H9 (cell line): ENCODE results near the gene CYP2C19. TPM values are rescaled to one million over a fixed set of nuclear protein-coding genes. Genes with fewer than 3 reads are reported as not detected.

ENCODE experiments used
- DNase-seq: peaks from one replicate; pipeline ENCODE4 v3.0.0-alpha.2; 2017
- H2AFZ ChIP-seq: one replicate; pipeline ENCODE4 v1.6.1; 2013; ENCODE audit warnings: mild to moderate bottlenecking, low read length, control low read depth, moderate library complexity
- H2AK5ac ChIP-seq: 2 replicates; pipeline ENCODE4 v1.6.1; 2013; ENCODE audit warnings: low read length, control low read depth, mixed read lengths; ENCODE audit not compliant: insufficient read length
- H2BK120ac ChIP-seq: one replicate; pipeline ENCODE4 v1.6.1; 2013; ENCODE audit warnings: low read depth, mild to moderate bottlenecking, low read length, control low read depth, inconsistent platforms; ENCODE audit not compliant: poor library complexity, severe bottlenecking
- H2BK12ac ChIP-seq: 2 replicates; pipeline ENCODE4 v1.6.1; 2013; ENCODE audit warnings: low read length, control low read depth, mixed read lengths, low read depth; ENCODE audit not compliant: insufficient read length
- H2BK15ac ChIP-seq: 2 replicates; pipeline ENCODE4 v1.6.1; 2013; ENCODE audit warnings: low read depth, low read length, control low read depth
- H2BK20ac ChIP-seq: one replicate; pipeline ENCODE4 v1.6.1; 2013; ENCODE audit warnings: low read depth, mild to moderate bottlenecking, low read length, control low read depth, inconsistent platforms; ENCODE audit not compliant: poor library complexity, severe bottlenecking
- H2BK5ac ChIP-seq: 2 replicates; pipeline ENCODE4 v1.6.1; 2013; ENCODE audit warnings: low read length, control low read depth, mixed read lengths; ENCODE audit not compliant: insufficient read length
- H3K14ac ChIP-seq: 2 replicates; pipeline ENCODE4 v1.6.1; 2013; ENCODE audit warnings: low read length, control low read depth; ENCODE audit not compliant: insufficient read depth
- H3K18ac ChIP-seq: 2 replicates; pipeline ENCODE4 v1.6.1; 2013; ENCODE audit warnings: low read depth, mild to moderate bottlenecking, mixed read lengths, low read length, control low read depth; ENCODE audit not compliant: insufficient read length
- H3K23ac ChIP-seq: 2 replicates; pipeline ENCODE4 v1.6.1; 2013; ENCODE audit warnings: low read length, control low read depth, mixed read lengths, low read depth; ENCODE audit not compliant: insufficient read length
- H3K23me2 ChIP-seq: 2 replicates; pipeline ENCODE4 v1.6.1; 2013; ENCODE audit warnings: low read depth, mild to moderate bottlenecking, mixed read lengths, low read length, control low read depth; ENCODE audit not compliant: insufficient read length, poor library complexity, severe bottlenecking
- H3K27ac ChIP-seq: 2 replicates; pipeline ENCODE4 v1.5.1; 2013; ENCODE audit warnings: low read length, control low read depth, mixed read lengths, low read depth; ENCODE audit not compliant: insufficient read length
- H3K27me3 ChIP-seq: 2 replicates; pipeline ENCODE4 v1.6.1; 2013; ENCODE audit warnings: low read length, control low read depth, inconsistent platforms; ENCODE audit not compliant: insufficient read depth
- H3K4ac ChIP-seq: 2 replicates; pipeline ENCODE4 v1.6.1; 2013; ENCODE audit warnings: low read depth, mild to moderate bottlenecking, control low read depth, inconsistent platforms, low read length, moderate library complexity
- H3K4me1 ChIP-seq: 2 replicates; pipeline ENCODE4 v1.6.1; 2013; ENCODE audit warnings: low read length, control low read depth, inconsistent platforms; ENCODE audit not compliant: insufficient read depth
- H3K4me2 ChIP-seq: 2 replicates; pipeline ENCODE4 v1.6.1; 2013; ENCODE audit warnings: low read length, control low read depth, mixed read lengths; ENCODE audit not compliant: insufficient read length, insufficient read depth
- H3K56ac ChIP-seq: 2 replicates; pipeline ENCODE4 v1.6.1; 2013; ENCODE audit warnings: low read depth, mild to moderate bottlenecking, mixed read lengths, low read length, control low read depth; ENCODE audit not compliant: insufficient read length
- H3K79me1 ChIP-seq: 2 replicates; pipeline ENCODE4 v1.6.1; 2013; ENCODE audit warnings: low read depth, mild to moderate bottlenecking, moderate library complexity, low read length, control low read depth, inconsistent platforms; ENCODE audit not compliant: insufficient read depth, poor library complexity, severe bottlenecking
- H3K79me2 ChIP-seq: 2 replicates; pipeline ENCODE4 v1.6.1; 2013; ENCODE audit warnings: low read length, control low read depth, inconsistent platforms; ENCODE audit not compliant: insufficient read depth
- H3K9ac ChIP-seq: 2 replicates; pipeline ENCODE4 v1.6.1; 2013; ENCODE audit warnings: low read length, control low read depth, mixed read lengths; ENCODE audit not compliant: insufficient read length; ENCODE audit errors: extremely low read depth
- H3K9me3 ChIP-seq: one replicate; pipeline ENCODE4 v1.6.1; 2013; ENCODE audit warnings: low read depth, low read length, inconsistent platforms; ENCODE audit not compliant: control insufficient read depth
- H3T11ph ChIP-seq: one replicate; pipeline ENCODE4 v1.6.1; 2013; ENCODE audit warnings: mild to moderate bottlenecking, low read length, control low read depth, inconsistent platforms
- H4K20me1 ChIP-seq: one replicate; pipeline ENCODE4 v1.6.1; 2013; ENCODE audit not compliant: control insufficient read depth, insufficient read length, insufficient read depth
- H4K5ac ChIP-seq: 2 replicates; pipeline ENCODE4 v1.6.1; 2013; ENCODE audit warnings: low read depth, mild to moderate bottlenecking, mixed read lengths, low read length, control low read depth; ENCODE audit not compliant: insufficient read length
- H4K8ac ChIP-seq: replicated peaks from 2 replicates; pipeline ENCODE4 v1.6.1; 2013; ENCODE audit warnings: low read length, control low read depth, mixed read lengths, low read depth; ENCODE audit not compliant: insufficient read length
- H4K91ac ChIP-seq: 2 replicates; pipeline ENCODE4 v1.6.1; 2013; ENCODE audit warnings: low read depth, mild to moderate bottlenecking, moderate library complexity, mixed read lengths, low read length, control low read depth; ENCODE audit not compliant: insufficient read length
- H3K27ac Mint-ChIP-seq, 3 experiments: 2 replicates in 2 of 3; 3 replicates in 1 of 3; pipeline ENCODE4 v1.8.0; 2020 to 2021; ENCODE audit warnings: mixed read lengths in 3 of 3, mild to moderate bottlenecking in 1 of 3, moderate library complexity in 1 of 3
- H3K27me3 Mint-ChIP-seq: 2 replicates; pipeline ENCODE4 v1.8.0; 2021; ENCODE audit warnings: low read depth, mild to moderate bottlenecking, moderate library complexity, mixed read lengths
- H3K36me3 Mint-ChIP-seq, 3 experiments: 2 replicates in 2 of 3; 3 replicates in 1 of 3; pipeline ENCODE4 v1.8.0; 2020 to 2021; ENCODE audit warnings: low read depth in 3 of 3, mixed read lengths in 3 of 3; ENCODE audit not compliant: insufficient read depth in 1 of 3
- H3K4me1 Mint-ChIP-seq, 2 experiments: 2 replicates each; pipeline ENCODE4 v1.8.0; 2020; ENCODE audit warnings: mixed read lengths in 2 of 2
- H3K4me3 Mint-ChIP-seq, 2 experiments: 2 replicates in 1 of 2; 3 replicates in 1 of 2; pipeline ENCODE4 v1.8.0; 2020 to 2021; ENCODE audit warnings: mild to moderate bottlenecking in 2 of 2, mixed read lengths in 2 of 2, moderate library complexity in 1 of 2
- H3K9me3 Mint-ChIP-seq, 2 experiments: 2 replicates in 1 of 2; 3 replicates in 1 of 2; pipeline ENCODE4 v1.8.0; 2020; ENCODE audit warnings: mild to moderate bottlenecking in 2 of 2, mixed read lengths in 2 of 2, moderate library complexity in 1 of 2
- CTCF ChIP-seq: fragments of 200-600 bp; sonication (generic); conservative IDR thresholded peaks from 3 replicates; pipeline ENCODE4 v1.8.0; 2021; ENCODE audit warnings: antibody characterized with exemption, mild to moderate bottlenecking
- whole genome bisulfite sequencing: extraction: QIAGEN DNeasy Blood & Tissue Kit; methylation state at CpG from one replicate; pipeline ENCODE4 v1.1.7; 2013; ENCODE audit warnings: missing lambda C conversion rate, low lambda C conversion rate, mixed read lengths; ENCODE audit not compliant: insufficient read length; ENCODE audit errors: extremely low coverage; 5-methylcytosine and 5-hydroxymethylcytosine counted together
- total RNA-seq: library from RNA; stranded (reverse); gene quantifications from 2 replicates; pipeline ENCODE4 v1.2.1, GENCODE V29; 2021

Gene CYP2C19
- total RNA-seq, 1 experiment from 2014 or later, result not detected

GRCh38 chr10:94777886-94778458 lies 15.5 kb downstream of the CYP2C19 start:
- H4K8ac ChIP-seq, result no peak overlapping the region
- H2AK5ac ChIP-seq, result no peak overlapping the region
- no peak overlapping the region for H3K18ac ChIP-seq
- H2BK15ac ChIP-seq, result no peak overlapping the region
- H2BK20ac ChIP-seq, result no peak overlapping the region
- no peaks in the 10 kb centered on the region for H3K9me3 ChIP-seq
- no peak overlapping the region for H3K4ac ChIP-seq
- no peaks in the 10 kb centered on the region for H3K79me1 ChIP-seq
- DNase-seq, result no peak
- H3K9me3 Mint-ChIP-seq, result peaks cover 7 to 12% of the 10 kb centered on the region in 2 experiments
- no peak overlapping the region for H3K27ac Mint-ChIP-seq
- no peaks in the 10 kb centered on the region for H4K20me1 ChIP-seq
- H2AFZ ChIP-seq, result no peak overlapping the region
- no peak overlapping the region for H3K27ac ChIP-seq
- H3K4me1 ChIP-seq, result no peaks in the 10 kb centered on the region
- no peak overlapping the region for H2BK120ac ChIP-seq
- no peaks in the 10 kb centered on the region for H3K4me1 Mint-ChIP-seq
- TF ChIP-seq CTCF, result no peak
- H3K23me2 ChIP-seq, result no peaks in the 10 kb centered on the region
- no peak overlapping the region for H2BK5ac ChIP-seq
- no peak overlapping the region for H3K9ac ChIP-seq
- H3K56ac ChIP-seq, result no peak overlapping the region
- no peak overlapping the region for H4K5ac ChIP-seq
- no peaks in the 10 kb centered on the region for H3K27me3 ChIP-seq
- no peak overlapping the region for H3K23ac ChIP-seq
- H3T11ph ChIP-seq, result no peak overlapping the region
- no peaks in the 10 kb centered on the region for H3K79me2 ChIP-seq
- no peak overlapping the region for H3K14ac ChIP-seq
- H4K91ac ChIP-seq, result no peak overlapping the region
- WGBS, result no CpG with 5 or more reads among the region's 5 CpGs
- no peak overlapping the region for H3K4me2 ChIP-seq
- H3K27me3 Mint-ChIP-seq, result no peaks in the 10 kb centered on the region; the same call in 1 of the 2 replicates
- H3K36me3 Mint-ChIP-seq, result no peaks in the 10 kb centered on the region
- H2BK12ac ChIP-seq, result no peak overlapping the region
- no peak overlapping the region for H3K4me3 Mint-ChIP-seq
